Bronchial epithelial cell (primary cell): Measurements from ENCODE around the gene STK32A. TPM values are rescaled to one million over a fixed set of nuclear protein-coding genes. Genes with fewer than 3 reads are reported as not detected.

Experiments used
- DNase-seq: peaks from one replicate; pipeline ENCODE4 v3.0.0-alpha.2; 2010; ENCODE audit warnings: low read depth
- FAIRE-seq: peaks from 2 replicates; lab custom pipeline; 2011; peaks lifted over from hg19 to GRCh38; lab: Jason Lieb, UNC
- H3K27me3 ChIP-seq: 2 replicates; pipeline ENCODE4 v1.5.1; 2011; ENCODE audit warnings: low read length; ENCODE audit not compliant: control insufficient read depth, insufficient read depth
- H3K36me3 ChIP-seq: 2 replicates; pipeline ENCODE4 v1.5.1; 2011; ENCODE audit warnings: low read length; ENCODE audit not compliant: control insufficient read depth, insufficient read depth
- H3K4me3 ChIP-seq: 2 replicates; pipeline ENCODE4 v1.5.1; 2011; ENCODE audit warnings: mild to moderate bottlenecking, low read depth, low read length, control low read depth
- total RNA-seq: library from RNA; depleted of rRNA; stranded (reverse); fragments of >200 nt; gene quantifications from 2 replicates; pipeline ENCODE4 v1.2.1, GENCODE V29; 2014
- TF ChIP-seq, protein P1 (sequence below): IDR thresholded peaks from 2 replicates; pipeline ENCODE4 v1.5.1; 2011; ENCODE audit warnings: mild to moderate bottlenecking, moderate library complexity, low read length, control low read depth, inconsistent platforms; ENCODE audit not compliant: insufficient read depth, severe bottlenecking

Gene STK32A
- total RNA-seq, 1 donor from 2014 or later: 5.5 TPM

DNA sequence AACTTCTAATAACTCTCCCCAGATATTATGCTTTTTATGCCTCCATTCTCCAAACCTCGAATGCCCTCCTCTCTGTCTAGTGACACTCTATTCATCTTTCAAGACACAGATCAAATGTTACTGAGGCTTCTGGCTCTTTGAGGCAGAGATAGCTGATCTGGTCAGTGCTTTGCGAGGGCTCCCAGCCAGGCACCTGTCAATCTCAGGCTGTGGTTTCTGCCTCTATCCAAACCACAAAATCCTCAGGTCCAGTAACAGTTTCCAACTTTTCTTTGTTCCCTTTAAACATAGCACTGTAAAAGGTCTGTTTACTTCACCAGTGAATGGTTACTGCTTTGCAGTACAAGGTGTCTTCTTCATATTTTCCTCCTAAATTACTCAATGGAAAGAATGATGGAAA lies 11.5 kb upstream of the STK32A start:
- H3K36me3 ChIP-seq: no peaks in the 10 kb centered on the region
- peak; percentile 92 for FAIRE-seq
- no peak overlapping the region for H3K4me3 ChIP-seq
- DNase-seq: no peak
- TF ChIP-seq, protein P1, sequence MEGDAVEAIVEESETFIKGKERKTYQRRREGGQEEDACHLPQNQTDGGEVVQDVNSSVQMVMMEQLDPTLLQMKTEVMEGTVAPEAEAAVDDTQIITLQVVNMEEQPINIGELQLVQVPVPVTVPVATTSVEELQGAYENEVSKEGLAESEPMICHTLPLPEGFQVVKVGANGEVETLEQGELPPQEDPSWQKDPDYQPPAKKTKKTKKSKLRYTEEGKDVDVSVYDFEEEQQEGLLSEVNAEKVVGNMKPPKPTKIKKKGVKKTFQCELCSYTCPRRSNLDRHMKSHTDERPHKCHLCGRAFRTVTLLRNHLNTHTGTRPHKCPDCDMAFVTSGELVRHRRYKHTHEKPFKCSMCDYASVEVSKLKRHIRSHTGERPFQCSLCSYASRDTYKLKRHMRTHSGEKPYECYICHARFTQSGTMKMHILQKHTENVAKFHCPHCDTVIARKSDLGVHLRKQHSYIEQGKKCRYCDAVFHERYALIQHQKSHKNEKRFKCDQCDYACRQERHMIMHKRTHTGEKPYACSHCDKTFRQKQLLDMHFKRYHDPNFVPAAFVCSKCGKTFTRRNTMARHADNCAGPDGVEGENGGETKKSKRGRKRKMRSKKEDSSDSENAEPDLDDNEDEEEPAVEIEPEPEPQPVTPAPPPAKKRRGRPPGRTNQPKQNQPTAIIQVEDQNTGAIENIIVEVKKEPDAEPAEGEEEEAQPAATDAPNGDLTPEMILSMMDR: no peak
- no peaks in the 10 kb centered on the region for H3K27me3 ChIP-seq

DNA sequence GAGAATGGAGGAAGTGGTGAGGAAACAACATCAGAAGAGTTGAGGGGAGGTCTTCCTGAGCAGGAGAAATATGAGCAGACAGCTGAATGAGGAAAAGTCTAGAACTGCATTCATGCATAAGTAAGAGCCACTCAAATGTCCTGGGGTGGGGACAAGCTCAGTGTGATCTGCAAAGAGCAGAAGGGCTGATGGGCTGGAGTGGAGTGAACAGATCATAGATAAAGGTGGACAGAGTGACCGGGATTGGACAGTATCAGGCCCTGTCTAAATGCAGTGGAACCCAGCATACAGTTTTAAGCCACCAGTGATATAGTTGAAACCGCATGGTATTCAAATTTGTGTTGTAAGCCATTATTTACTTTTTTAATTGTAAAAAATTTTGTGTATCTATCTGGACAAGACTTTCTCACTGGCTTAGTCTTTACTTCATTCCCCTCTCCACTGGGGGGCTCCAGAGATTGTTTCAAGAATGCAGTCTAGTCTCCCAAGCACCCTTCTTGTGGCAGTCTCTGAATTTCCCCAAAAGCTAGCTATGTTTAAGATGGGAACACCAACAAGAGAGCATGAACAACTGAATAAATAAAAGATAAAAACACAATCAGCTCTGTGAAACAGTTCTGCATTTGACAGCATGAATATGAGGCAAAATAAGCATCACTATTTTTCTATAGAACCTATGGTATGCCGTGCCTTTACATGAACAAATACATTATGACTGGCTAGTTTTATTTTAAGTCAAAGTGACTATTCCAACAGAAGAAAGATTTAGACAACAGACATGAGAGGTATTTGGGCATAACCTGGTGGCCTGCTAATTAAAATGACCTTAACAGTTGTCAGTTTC lies 10.7 kb upstream of the STK32A start:
- DNase-seq: peak; percentile 51
- H3K27me3 ChIP-seq: no peaks in the 10 kb centered on the region
- TF ChIP-seq, protein P1: peak; percentile 66
- no peak for FAIRE-seq
- H3K36me3 ChIP-seq: no peaks in the 10 kb centered on the region
- no peak overlapping the region for H3K4me3 ChIP-seq

DNA sequence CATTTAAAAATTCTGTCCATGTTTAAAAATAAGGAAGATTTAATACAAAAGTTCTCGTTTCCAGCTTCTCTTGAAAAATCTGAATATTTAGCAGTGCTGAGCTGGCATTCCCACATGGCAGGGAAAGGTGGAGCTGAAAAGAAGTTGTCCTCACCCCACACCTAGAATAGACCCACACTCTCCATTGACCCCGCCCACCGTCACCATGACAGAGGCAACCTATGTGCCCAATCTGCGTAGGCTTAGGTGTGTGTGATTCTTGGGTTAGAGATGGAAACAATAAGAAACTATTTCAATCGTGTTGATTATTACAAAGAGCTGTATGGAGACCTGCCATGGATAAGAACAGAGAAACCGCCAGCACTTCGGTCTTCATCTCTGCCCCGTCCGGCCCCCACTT lies 8.9 kb upstream of the STK32A start:
- no peak for DNase-seq
- H3K27me3 ChIP-seq: no peaks in the 10 kb centered on the region
- no peak for FAIRE-seq

DNA sequence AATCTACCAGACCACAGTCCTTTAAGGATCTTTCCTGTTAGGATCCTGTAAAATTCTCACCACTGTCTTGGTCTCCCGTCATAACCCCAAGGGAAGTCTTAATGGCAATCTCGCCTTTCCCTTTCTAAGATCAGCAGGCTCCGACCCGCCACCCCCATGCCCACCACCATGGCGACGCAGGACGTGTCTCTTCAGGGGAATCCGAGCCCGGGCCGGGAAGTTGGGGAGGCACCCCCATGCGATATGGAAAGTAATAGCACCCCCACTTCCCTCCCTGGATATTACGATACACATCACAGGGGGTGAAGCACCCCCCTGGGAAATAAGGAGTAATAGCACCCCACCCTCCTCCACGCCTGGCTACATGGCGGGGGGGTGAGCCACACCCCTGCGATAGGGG lies 8.3 kb upstream of the STK32A start:
- Histone ChIP-seq H3K27me3 (no peaks in the 10 kb centered on the region), H3K36me3 (no peaks in the 10 kb centered on the region), H3K4me3 (no peak overlapping the region)
- DNase-seq: no peak
- TF ChIP-seq, protein P1: no peak
- FAIRE-seq: no peak

More for the DNA sequence above, 8.9 kb upstream of the STK32A start:
- Histone ChIP-seq H3K4me3 (no peak overlapping the region), H3K36me3 (no peaks in the 10 kb centered on the region)
- TF ChIP-seq, protein P1: no peak

DNA sequence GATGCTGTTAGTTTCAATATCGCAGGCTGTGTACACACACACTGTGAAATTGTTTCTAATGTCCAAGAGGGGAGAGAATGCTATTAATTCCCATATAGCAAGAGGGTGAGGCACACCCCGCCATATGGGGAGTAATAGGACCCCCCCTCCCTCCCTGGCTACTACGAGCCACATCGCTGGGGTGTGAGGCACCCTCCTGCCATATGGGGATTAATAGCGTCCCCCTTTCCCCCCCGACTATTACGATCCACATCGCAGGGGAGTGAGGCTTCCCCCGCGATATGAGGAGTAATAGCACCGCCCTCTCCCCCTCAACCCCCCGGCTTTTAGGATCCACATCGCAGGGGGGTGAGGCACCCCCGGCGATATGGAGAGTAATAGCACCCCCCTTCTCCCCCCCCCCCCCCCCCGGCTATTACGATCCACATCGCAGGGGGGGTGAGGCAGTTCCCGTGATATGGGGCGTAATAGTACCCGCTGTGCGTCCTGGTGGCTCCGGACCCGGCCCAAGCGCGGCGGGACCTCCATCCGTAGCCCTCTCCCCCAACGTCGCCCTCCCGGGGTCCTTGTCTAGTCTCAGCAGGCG lies 494 bp upstream of the STK32A start:
- no peaks in the 10 kb centered on the region for H3K27me3 ChIP-seq
- FAIRE-seq: no peak
- peak overlapping the region; percentile 55 for H3K4me3 ChIP-seq
- TF ChIP-seq, protein P1: no peak
- no peaks in the 10 kb centered on the region for H3K36me3 ChIP-seq
- DNase-seq: no peak
